ENCODE data around the gene ZFP92. TPM values are rescaled to one million over a fixed set of nuclear protein-coding genes. Genes with fewer than 3 reads are reported as not detected.

ZFP92 gene
- total RNA-seq, 4 donors from 2014 or later = 1.5 to 3.8 (median 2.0) TPM

GRCh38 chrX:153446636-153446936, 35.3 kb downstream of the ZFP92 start:
- no peak for ATAC-seq
- WGBS, 2 donors (ENCODE audit: low coverage in 1 of 2) = no CpG with 5 or more reads among the region's 10 CpGs

DNA sequence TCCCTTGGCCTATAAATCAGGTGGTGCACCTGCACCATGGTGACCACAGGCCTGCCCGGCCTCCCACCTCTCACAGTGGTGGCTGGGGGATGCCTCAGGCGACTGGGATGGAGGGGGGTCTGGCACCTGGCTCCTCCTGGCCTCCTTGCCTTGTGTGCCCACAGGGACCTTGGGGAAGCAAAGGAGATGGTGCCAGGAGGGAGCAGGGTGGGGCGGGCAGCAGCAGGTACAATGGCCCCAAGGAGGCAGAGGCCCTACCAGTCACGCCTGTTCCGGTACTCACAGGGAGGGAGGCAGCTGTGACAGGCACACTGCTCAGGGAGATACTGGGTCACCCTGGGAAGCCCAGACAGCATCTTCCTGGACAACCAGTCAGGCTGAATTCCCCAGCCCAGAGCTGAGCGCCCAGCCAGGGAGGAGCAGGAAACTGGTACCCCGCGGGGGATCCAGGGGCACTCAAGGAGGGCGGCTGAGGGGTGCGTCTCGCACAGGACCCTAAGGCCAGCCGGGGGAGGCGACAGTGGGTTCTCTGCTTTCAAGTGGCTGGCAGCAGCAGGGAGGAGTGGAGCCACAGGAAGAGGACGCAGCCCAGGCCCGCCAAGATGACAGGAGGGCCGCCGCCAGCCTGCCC, 35.8 kb downstream of the ZFP92 start:
- no peak overlapping the region for H3K4me3 ChIP-seq
- no peak for ATAC-seq
- WGBS, 2 donors (ENCODE audit: low coverage in 1 of 2) = no CpG with 5 or more reads among the region's 17 CpGs
- no peak overlapping the region for H3K27ac ChIP-seq
- peaks cover 0 to 25% of the 10 kb centered on the region in 2 donors for H3K36me3 ChIP-seq
- TF ChIP-seq EP300 (IDR thresholded peaks at IDR 0.05) (no peak), POLR2AphosphoS5 (IDR thresholded peaks at IDR 0.05) (no peak), POLR2A (IDR thresholded peaks at IDR 0.05) (no peak)
- TF ChIP-seq, protein P1, sequence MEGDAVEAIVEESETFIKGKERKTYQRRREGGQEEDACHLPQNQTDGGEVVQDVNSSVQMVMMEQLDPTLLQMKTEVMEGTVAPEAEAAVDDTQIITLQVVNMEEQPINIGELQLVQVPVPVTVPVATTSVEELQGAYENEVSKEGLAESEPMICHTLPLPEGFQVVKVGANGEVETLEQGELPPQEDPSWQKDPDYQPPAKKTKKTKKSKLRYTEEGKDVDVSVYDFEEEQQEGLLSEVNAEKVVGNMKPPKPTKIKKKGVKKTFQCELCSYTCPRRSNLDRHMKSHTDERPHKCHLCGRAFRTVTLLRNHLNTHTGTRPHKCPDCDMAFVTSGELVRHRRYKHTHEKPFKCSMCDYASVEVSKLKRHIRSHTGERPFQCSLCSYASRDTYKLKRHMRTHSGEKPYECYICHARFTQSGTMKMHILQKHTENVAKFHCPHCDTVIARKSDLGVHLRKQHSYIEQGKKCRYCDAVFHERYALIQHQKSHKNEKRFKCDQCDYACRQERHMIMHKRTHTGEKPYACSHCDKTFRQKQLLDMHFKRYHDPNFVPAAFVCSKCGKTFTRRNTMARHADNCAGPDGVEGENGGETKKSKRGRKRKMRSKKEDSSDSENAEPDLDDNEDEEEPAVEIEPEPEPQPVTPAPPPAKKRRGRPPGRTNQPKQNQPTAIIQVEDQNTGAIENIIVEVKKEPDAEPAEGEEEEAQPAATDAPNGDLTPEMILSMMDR (IDR thresholded peaks at IDR 0.05) = no peak
- H3K9me3 ChIP-seq = no peaks in the 10 kb centered on the region
- no peaks in the 10 kb centered on the region for H3K4me1 ChIP-seq
- peaks cover 4% of the 10 kb centered on the region for H3K27me3 ChIP-seq

More at GRCh38 chrX:153446636-153446936, 35.3 kb downstream of the ZFP92 start:
- Histone ChIP-seq H3K4me1 (no peaks in the 10 kb centered on the region), H3K27ac (no peak overlapping the region), H3K4me3 (no peak overlapping the region), H3K9me3 (no peaks in the 10 kb centered on the region), H3K27me3 (peaks cover 4% of the 10 kb centered on the region), H3K36me3 (peaks cover 0 to 22% of the 10 kb centered on the region in 2 donors)
- TF ChIP-seq POLR2A (IDR thresholded peaks at IDR 0.05) (no peak), POLR2AphosphoS5 (IDR thresholded peaks at IDR 0.05) (no peak), EP300 (IDR thresholded peaks at IDR 0.05) (no peak)
- TF ChIP-seq, protein P1 (IDR thresholded peaks at IDR 0.05) = no peak

DNA sequence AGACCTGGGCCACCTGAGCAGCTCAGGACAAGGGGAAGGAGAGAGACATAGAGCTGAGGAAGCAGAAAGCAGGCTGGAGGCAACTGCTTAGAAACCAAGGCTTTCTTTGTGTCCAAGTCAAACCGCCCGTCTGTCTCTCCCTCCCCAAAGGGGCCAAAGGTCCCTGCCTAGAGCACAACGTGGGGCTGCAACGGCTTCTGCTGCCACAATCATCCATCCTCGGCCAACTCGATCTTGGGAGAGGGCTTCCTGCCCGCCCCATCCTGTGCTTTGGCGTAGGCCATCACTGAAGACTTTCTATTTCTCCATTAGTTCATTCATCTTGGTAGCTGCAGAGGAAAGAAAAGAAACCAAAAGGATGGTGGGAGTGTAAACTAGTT, 36.3 kb downstream of the ZFP92 start:
- no peaks in the 10 kb centered on the region for H3K9me3 ChIP-seq
- TF ChIP-seq, protein P1 (IDR thresholded peaks at IDR 0.05) = no peak
- no peak for TF ChIP-seq POLR2A (IDR thresholded peaks at IDR 0.05)
- TF ChIP-seq EP300 (IDR thresholded peaks at IDR 0.05) = no peak
- TF ChIP-seq POLR2AphosphoS5 (IDR thresholded peaks at IDR 0.05) = no peak
- no peak for ATAC-seq
- peaks cover 4% of the 10 kb centered on the region for H3K27me3 ChIP-seq
- WGBS, 2 donors (ENCODE audit: low coverage in 1 of 2) = 80% methylated on average over 2 of the region's 8 CpGs; no CpG with 5 or more reads in 1 of the 2 donors
- no peak overlapping the region for H3K27ac ChIP-seq
- no peak overlapping the region for H3K4me3 ChIP-seq
- peaks cover 0 to 26% of the 10 kb centered on the region in 2 donors for H3K36me3 ChIP-seq
- no peaks in the 10 kb centered on the region for H3K4me1 ChIP-seq

- H3K4me1 ChIP-seq = no peaks in the 10 kb centered on the region
- TF ChIP-seq POLR2AphosphoS5 (IDR thresholded peaks at IDR 0.05) (no peak), EP300 (IDR thresholded peaks at IDR 0.05) (no peak), POLR2A (IDR thresholded peaks at IDR 0.05) (no peak)
- TF ChIP-seq, protein P1 (IDR thresholded peaks at IDR 0.05) = no peak
- H3K9me3 ChIP-seq = no peaks in the 10 kb centered on the region
- ATAC-seq = no peak
- H3K27ac ChIP-seq = no peak overlapping the region
- peaks cover 0 to 35% of the 10 kb centered on the region in 2 donors for H3K36me3 ChIP-seq
- H3K27me3 ChIP-seq = no peaks in the 10 kb centered on the region
- no peak overlapping the region for H3K4me3 ChIP-seq
- 86 to 100% methylated on average over 1 to 3 of the region's 21 CpGs for WGBS, 2 donors (ENCODE audit: low coverage in 1 of 2)
Observed at GRCh38 chrX:153448556-153449367, 37.5 kb downstream of the ZFP92 start.

Measured in gastroesophageal sphincter (tissue), 4 donors.